Stimulated activated CD4-positive, alpha-beta T cell treated with anti-CD3 and anti-CD28 coated beads, Interleukin-4, amount 100 ng/mL, for 4 hours (primary cell): ENCODE measurements around the gene RAP2A.

Experiments used
- DNase-seq, 2 experiments: peaks; one replicate each; pipeline ENCODE4 v3.0.0-alpha.2; 2020

RAP2A gene

DNA sequence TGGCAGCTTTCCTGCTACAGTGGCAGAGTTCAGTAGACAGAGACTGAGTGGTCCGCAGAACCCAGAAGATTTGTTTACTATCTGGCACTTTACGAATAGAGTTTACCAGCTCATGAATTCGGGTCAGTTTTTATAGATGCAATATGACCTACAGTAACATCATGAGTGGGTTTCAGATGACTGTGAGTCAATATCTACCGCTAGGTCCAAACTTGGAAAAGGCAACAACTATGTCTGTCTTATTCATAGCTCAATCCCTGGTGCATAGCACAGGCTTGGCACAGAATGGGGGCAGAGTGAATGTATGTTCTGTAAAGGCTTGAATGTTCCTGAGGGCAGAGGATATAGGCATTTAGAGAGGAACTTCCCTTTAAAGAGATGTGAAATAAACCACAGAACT is 65.2 kb downstream of the RAP2A start:
- DNase-seq, result no peak

DNA sequence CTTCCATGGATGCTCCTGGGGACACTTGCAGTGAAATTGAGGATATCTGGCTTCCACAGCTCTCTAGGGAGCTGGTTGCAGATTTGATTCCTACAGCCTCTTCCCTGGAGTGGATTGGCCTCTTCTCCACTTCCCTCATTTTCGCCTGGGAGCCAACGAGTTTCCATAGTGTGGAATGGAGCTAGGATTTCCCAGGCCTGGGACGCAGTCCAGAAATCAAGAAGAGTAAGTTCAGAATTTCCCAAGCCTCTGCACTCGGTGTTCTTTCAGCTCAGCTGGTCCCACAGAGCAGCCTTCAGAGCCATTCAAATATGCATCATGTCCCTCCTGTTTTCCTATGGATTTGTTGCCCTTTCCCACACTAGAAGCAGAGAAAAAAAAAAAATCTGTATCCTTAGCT is 68.2 kb downstream of the RAP2A start:
- no peak for DNase-seq

DNA sequence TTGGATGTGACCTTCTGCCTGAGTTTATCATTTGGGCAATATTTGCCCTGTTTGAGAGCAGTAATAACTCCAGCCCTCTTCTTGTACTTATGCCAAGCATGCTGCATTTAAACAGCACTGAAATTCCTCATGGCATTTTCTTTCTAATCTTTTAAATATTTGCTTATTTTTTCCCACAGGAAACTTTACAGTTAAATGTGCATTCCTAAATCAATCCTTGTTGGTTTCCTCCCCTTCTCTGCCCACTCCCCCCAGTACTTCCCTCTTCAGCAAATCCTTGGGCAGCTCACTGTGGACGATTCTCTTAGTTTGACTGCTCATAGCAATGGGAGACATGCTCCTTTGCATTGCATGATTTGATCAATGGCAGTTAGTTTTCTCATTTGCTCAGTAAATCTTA is 68.7 kb downstream of the RAP2A start:
- DNase-seq, result no peak

DNA sequence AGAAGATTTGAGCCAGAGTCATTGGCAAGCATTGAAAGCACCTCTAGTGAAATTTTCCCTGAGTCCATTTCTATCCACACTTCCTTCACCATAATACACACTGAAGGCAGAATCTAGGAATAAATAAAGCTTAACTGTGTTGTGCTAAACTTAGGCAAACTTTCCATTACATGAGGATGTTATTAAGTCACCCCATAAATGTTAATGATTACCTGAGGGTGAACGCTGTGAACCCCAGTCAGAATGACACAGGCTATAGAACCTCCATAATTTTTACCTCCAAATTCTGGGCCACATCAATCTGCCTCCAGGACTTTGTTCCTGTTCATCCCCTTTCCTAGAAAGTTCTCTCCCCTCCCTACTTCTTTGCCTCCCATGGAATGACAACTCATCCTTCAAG is 71.0 kb downstream of the RAP2A start:
- DNase-seq, result no peak

DNA sequence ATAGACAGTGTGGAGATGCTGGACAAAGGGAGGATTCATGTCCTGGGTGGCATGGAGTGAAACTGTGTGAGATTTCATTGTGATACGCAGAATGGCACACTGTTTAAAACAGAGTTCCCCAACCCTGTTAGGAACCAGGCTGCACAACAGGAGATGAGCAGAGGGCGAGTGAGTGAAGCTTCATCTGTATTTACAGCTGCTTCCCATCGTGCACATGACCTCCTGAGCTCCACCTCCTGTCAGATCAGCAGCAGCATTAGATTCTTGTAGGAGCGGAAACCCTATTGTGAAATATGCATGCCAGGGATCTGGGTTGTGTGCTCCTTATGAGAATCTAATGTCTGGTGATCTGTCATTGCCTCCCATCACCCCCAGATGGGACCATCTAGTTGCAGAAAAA is 72.5 kb downstream of the RAP2A start:
- DNase-seq, result no peak

DNA sequence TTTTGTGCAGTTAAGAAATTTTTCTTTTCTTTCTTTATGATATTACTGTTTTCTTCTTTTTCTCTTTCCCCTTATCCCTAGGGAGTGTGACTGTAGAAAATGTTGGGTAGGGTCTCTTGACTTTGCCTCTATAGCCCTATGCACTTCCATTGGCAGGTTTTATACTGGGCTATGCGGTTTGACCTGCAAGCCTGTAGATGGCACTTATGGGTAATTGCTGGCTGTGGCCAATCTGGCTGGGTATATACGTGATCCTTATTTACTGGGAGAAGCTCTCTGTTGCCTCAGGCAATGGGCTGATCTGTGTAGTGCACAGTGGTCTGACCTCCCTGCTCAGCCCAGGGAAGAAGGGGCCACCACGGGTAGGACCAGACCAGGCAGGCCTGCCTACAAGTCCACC is 78.8 kb downstream of the RAP2A start:
- DNase-seq, result no peak

DNA sequence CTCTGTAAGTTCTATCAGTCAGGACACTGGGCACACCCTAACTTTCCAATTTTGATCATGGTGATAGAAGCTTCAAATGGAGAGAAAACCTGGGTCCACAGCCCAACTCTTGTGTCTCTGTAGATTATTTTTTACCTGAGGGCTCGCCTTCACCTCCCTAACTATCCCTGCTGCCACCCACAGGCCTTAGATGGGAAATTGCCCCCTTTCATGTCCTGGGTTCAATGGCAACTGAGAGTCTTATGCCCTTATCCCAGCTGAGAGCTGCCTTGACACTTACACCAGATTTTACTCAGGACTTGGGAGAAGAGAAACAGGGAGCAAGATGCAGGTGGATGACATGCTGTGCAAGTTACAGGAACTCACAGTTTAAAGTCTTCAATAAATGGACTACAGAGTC is 81.7 kb downstream of the RAP2A start:
- no peak for DNase-seq

DNA sequence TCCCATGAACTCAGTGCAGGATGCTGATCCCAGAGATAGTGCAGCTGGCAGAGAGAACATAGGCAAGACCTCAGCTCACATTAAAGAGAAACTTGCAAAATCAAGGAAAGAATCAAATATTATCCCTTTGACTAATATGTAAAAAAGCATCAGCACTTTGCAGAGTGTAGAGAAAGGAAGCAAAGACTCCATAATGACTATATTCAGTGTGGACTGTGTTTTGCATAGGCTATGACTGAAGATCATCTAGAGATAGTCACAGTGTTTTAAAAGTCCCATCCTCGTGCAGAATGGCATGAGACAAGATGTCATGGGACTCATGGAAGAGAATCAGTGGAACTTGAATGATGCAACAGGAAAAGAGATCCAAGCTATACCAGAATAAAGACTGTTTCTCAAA is 84.0 kb downstream of the RAP2A start:
- DNase-seq, result no peak
